PFSK-1 (cell line): ENCODE results near the gene RCVRN.

Experiments
- FOXP2 ChIP-seq: optimal IDR thresholded peaks from 2 replicates; pipeline ENCODE3; 2011; ENCODE audit warnings: borderline replicate concordance, control low read depth, inconsistent platforms; ENCODE audit not compliant: insufficient read depth; ENCODE audit errors: extremely low read length, extremely low read depth
- POLR2AphosphoS5 ChIP-seq: IDR thresholded peaks from 2 replicates; pipeline ENCODE4 v1.6.1; 2012; ENCODE audit warnings: low read depth, mild to moderate bottlenecking, control low read depth, low read length, moderate library complexity
- REST ChIP-seq, 2 experiments: IDR thresholded peaks; 2 replicates each; pipeline versions ENCODE4 v1.6.1 to v1.8.0; 2011 to 2012; ENCODE audit warnings: low read depth in 2 of 2, low read length in 2 of 2, control low read depth in 1 of 2, inconsistent platforms in 1 of 2, mild to moderate bottlenecking in 1 of 2, moderate library complexity in 1 of 2; ENCODE audit not compliant: insufficient read depth in 1 of 2
- SIN3A ChIP-seq: IDR thresholded peaks from 2 replicates; pipeline ENCODE4 v1.6.1; 2012; ENCODE audit warnings: mild to moderate bottlenecking, low read length, moderate library complexity, borderline replicate concordance; ENCODE audit not compliant: insufficient read depth
- TAF1 ChIP-seq: IDR thresholded peaks from 2 replicates; pipeline ENCODE4 v1.6.1; 2012; ENCODE audit warnings: low read length, control low read depth, borderline replicate concordance; ENCODE audit not compliant: insufficient read depth

- TF ChIP-seq REST (IDR thresholded peaks at IDR 0.05; ENCODE audit: insufficient read depth in 1 of 2, low read depth in 2 of 2, low read length in 2 of 2) (no peak), POLR2AphosphoS5 (no peak), TAF1 (no peak), SIN3A (no peak), FOXP2 (no peak)
These were observed 17.2 kb upstream of the RCVRN start for GRCh38 chr17:9922012-9922848.
